ENCODE data around the gene DNAI1. TPM values are rescaled to one million over a fixed set of nuclear protein-coding genes. Genes with fewer than 3 reads are reported as not detected.

The DNAI1 gene
- total RNA-seq, 4 donors from 2014 or later = 0.42 to 3.9 (median 0.66) TPM; not detected in 1

DNA sequence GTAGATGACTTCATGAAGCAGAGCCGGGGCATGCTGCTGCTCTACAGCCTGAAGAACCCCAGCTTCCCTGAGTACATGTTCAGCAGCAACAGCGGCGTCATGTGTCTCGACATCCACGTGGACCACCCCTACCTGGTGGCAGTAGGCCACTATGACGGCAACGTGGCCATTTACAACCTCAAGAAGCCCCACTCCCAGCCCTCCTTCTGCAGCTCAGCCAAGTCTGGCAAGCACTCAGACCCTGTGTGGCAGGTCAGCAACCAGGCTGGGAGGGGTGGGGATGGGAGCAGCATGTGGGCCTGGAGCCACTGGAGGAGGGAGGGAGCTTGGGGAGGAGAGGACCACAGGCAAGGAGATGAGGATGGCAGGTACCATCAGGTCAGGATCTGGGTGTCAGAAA, 48.0 kb downstream of the DNAI1 start:
- TF ChIP-seq POLR2A (IDR thresholded peaks at IDR 0.05) (no peak), EP300 (IDR thresholded peaks at IDR 0.05) (no peak)
- TF ChIP-seq, protein P1, sequence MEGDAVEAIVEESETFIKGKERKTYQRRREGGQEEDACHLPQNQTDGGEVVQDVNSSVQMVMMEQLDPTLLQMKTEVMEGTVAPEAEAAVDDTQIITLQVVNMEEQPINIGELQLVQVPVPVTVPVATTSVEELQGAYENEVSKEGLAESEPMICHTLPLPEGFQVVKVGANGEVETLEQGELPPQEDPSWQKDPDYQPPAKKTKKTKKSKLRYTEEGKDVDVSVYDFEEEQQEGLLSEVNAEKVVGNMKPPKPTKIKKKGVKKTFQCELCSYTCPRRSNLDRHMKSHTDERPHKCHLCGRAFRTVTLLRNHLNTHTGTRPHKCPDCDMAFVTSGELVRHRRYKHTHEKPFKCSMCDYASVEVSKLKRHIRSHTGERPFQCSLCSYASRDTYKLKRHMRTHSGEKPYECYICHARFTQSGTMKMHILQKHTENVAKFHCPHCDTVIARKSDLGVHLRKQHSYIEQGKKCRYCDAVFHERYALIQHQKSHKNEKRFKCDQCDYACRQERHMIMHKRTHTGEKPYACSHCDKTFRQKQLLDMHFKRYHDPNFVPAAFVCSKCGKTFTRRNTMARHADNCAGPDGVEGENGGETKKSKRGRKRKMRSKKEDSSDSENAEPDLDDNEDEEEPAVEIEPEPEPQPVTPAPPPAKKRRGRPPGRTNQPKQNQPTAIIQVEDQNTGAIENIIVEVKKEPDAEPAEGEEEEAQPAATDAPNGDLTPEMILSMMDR (IDR thresholded peaks at IDR 0.05) = no peak
- Histone ChIP-seq H3K36me3 (no peaks in the 10 kb centered on the region), H3K27ac (peak overlapping the region in 2 of 4 donors; percentile 80 to 85), H3K9me3 (no peaks in the 10 kb centered on the region), H3K27me3 (no peaks in the 10 kb centered on the region), H3K4me1 (peaks cover 0 to 50% (median 14%) of the 10 kb centered on the region in 4 donors), H3K4me3 (no peak overlapping the region)
- WGBS, 2 donors = 88 to 94% methylated on average over 6 to 7 of the region's 7 CpGs
- no peak for DNase-seq (ENCODE audit: low spot score in 2 of 2)

DNA sequence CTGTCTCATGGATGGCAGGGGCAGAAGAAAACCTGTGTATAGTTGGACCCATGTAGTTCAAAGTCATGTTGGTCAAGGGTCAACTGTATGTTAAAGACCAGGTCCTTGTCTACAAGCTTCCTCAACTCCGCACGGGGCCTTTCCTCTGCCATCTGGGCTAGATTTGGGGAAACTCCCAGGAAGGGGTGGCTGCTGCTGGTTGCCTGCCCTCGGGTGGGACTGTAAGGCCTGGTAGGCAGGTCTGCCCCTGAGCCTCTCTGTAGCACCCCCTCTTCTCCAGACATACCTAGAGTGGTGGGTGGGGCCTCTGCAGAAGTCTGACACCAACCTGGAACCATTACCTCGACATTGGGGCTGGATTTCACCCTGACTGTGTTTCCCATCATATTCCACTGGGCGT, 49.0 kb downstream of the DNAI1 start:
- no peaks in the 10 kb centered on the region for H3K9me3 ChIP-seq
- no peaks in the 10 kb centered on the region for H3K36me3 ChIP-seq
- 84 to 86% methylated on average over 5 of the region's 5 CpGs for WGBS, 2 donors
- no peak overlapping the region for H3K4me3 ChIP-seq
- H3K27ac ChIP-seq = no peak overlapping the region
- TF ChIP-seq EP300 (IDR thresholded peaks at IDR 0.05) (no peak), POLR2A (IDR thresholded peaks at IDR 0.05) (no peak)
- TF ChIP-seq, protein P1 (IDR thresholded peaks at IDR 0.05) = no peak
- H3K27me3 ChIP-seq = no peaks in the 10 kb centered on the region
- peaks cover 0 to 41% (median 10%) of the 10 kb centered on the region in 4 donors for H3K4me1 ChIP-seq
- no peak for DNase-seq (ENCODE audit: low spot score in 2 of 2)

- no peaks in the 10 kb centered on the region for H3K36me3 ChIP-seq
- H3K27ac ChIP-seq = no peak overlapping the region
- H3K4me3 ChIP-seq = no peak overlapping the region
- no peaks in the 10 kb centered on the region for H3K27me3 ChIP-seq
- peaks cover 0 to 40% (median 8%) of the 10 kb centered on the region in 4 donors for H3K4me1 ChIP-seq
- no peaks in the 10 kb centered on the region for H3K9me3 ChIP-seq
- DNase-seq (ENCODE audit: low spot score in 2 of 2) = no peak
- TF ChIP-seq EP300 (IDR thresholded peaks at IDR 0.05) (no peak), POLR2A (IDR thresholded peaks at IDR 0.05) (no peak)
- TF ChIP-seq, protein P1 (IDR thresholded peaks at IDR 0.05) = no peak
Observed at GRCh38 chr9:34507966-34508365, 49.4 kb downstream of the DNAI1 start.

DNA sequence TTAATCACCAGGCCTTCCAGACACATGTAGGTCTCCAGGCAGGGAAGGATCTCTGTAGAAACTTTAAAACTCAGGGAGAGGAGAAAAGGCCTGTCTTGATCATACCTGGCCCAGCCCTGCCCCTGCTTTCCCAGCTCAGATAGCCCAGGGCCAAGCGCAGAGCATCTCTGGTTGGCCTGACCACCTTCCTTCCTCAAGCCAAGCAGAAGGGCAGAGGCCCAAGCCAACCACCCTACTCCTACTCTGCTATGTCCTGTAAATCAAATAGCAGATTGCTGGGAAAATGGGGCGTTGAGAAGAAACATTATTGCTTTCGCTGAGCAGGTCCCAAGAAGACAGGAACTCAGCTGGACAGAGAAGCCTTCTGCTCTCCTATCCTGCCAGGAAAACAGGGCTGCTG, 49.9 kb downstream of the DNAI1 start:
- no peaks in the 10 kb centered on the region for H3K27me3 ChIP-seq
- no peak overlapping the region for H3K4me3 ChIP-seq
- TF ChIP-seq POLR2A (IDR thresholded peaks at IDR 0.05) (no peak), EP300 (IDR thresholded peaks at IDR 0.05) (no peak)
- TF ChIP-seq, protein P1 (IDR thresholded peaks at IDR 0.05) = no peak
- H3K4me1 ChIP-seq = peaks cover 0 to 40% (median 5%) of the 10 kb centered on the region in 4 donors
- 95 to 98% methylated on average over 3 of the region's 3 CpGs for WGBS, 2 donors
- H3K36me3 ChIP-seq = no peaks in the 10 kb centered on the region
- no peak for DNase-seq (ENCODE audit: low spot score in 2 of 2)
- no peaks in the 10 kb centered on the region for H3K9me3 ChIP-seq
- no peak overlapping the region for H3K27ac ChIP-seq

- Histone ChIP-seq H3K36me3 (no peaks in the 10 kb centered on the region), H3K27ac (no peak overlapping the region), H3K4me1 (peaks cover 0 to 43% (median 4%) of the 10 kb centered on the region in 4 donors), H3K4me3 (no peak overlapping the region), H3K9me3 (no peaks in the 10 kb centered on the region), H3K27me3 (no peaks in the 10 kb centered on the region)
- TF ChIP-seq EP300 (IDR thresholded peaks at IDR 0.05) = no peak
- TF ChIP-seq, protein P1 (IDR thresholded peaks at IDR 0.05) = no peak
- TF ChIP-seq POLR2A (IDR thresholded peaks at IDR 0.05) = no peak
- no peak for DNase-seq (ENCODE audit: low spot score in 2 of 2)
- WGBS, 2 donors = 92 to 95% methylated on average over 3 of the region's 3 CpGs
Observed at GRCh38 chr9:34508951-34509350, 50.3 kb downstream of the DNAI1 start.

Data from tibial nerve (tissue), 4 donors.